ENCODE measurements around the gene ANO3. TPM values are rescaled to one million over a fixed set of nuclear protein-coding genes. Genes with fewer than 3 reads are reported as not detected.

Gene ANO3
- total and polyA plus RNA-seq, 2 donors from 2014 or later, result 0.30 to 1.5 TPM

DNA sequence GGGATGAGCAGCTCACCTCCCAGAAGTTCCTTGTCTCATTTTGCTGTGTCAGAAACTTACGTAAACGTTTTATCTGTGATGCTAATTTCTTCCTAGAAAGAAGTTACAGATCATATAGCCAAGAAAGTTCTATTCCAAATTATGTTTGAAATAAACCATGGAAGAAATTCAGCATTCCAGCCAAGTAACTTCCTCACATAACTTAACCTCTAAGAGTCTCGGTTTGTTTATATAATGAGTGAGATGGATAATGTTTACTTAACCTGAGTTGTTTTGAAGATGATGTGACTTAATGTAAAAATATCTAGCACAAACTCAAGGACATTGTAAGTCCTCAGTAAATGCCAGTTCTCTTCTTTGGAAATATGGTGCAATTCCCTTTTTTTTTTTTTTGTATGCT lies 249.0 kb downstream of the ANO3 start:
- TF ChIP-seq, protein P1, sequence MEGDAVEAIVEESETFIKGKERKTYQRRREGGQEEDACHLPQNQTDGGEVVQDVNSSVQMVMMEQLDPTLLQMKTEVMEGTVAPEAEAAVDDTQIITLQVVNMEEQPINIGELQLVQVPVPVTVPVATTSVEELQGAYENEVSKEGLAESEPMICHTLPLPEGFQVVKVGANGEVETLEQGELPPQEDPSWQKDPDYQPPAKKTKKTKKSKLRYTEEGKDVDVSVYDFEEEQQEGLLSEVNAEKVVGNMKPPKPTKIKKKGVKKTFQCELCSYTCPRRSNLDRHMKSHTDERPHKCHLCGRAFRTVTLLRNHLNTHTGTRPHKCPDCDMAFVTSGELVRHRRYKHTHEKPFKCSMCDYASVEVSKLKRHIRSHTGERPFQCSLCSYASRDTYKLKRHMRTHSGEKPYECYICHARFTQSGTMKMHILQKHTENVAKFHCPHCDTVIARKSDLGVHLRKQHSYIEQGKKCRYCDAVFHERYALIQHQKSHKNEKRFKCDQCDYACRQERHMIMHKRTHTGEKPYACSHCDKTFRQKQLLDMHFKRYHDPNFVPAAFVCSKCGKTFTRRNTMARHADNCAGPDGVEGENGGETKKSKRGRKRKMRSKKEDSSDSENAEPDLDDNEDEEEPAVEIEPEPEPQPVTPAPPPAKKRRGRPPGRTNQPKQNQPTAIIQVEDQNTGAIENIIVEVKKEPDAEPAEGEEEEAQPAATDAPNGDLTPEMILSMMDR (IDR thresholded peaks at IDR 0.05; ENCODE audit: borderline replicate concordance, extremely low read depth, insufficient read depth), result no peak
- no peaks in the 10 kb centered on the region for H3K36me3 ChIP-seq (ENCODE audit: control insufficient read depth in 2 of 3, insufficient read depth in 3 of 3, low read length in 3 of 3)
- H3K27me3 ChIP-seq (ENCODE audit: control insufficient read depth, insufficient read depth, low read length), result no peaks in the 10 kb centered on the region
- H3K4me3 ChIP-seq (ENCODE audit: low read length in 3 of 3), result no peak overlapping the region
- intact Hi-C loops (cut with DNase I), result no loop called here
- no peak for DNase-seq
- no peaks in the 10 kb centered on the region for H3K9me3 ChIP-seq (ENCODE audit: control insufficient read depth in 2 of 3, insufficient read depth in 1 of 3, low read length in 3 of 3)
- H3K27ac ChIP-seq (ENCODE audit: low read depth in 2 of 2, low read length in 2 of 2), result no peak overlapping the region
- no peak overlapping the region for H3K9ac ChIP-seq (ENCODE audit: low read length in 3 of 3)
- H3K4me1 ChIP-seq (ENCODE audit: control insufficient read depth in 2 of 3, insufficient read depth in 2 of 3, low read depth in 1 of 3, low read length in 3 of 3), result no peaks in the 10 kb centered on the region
- FAIRE-seq, result no peak

- intact Hi-C loops (cut with DNase I), result no loop called here
- H3K4me1 ChIP-seq (ENCODE audit: control insufficient read depth in 2 of 3, insufficient read depth in 2 of 3, low read depth in 1 of 3, low read length in 3 of 3), result no peaks in the 10 kb centered on the region
- TF ChIP-seq, protein P1 (IDR thresholded peaks at IDR 0.05; ENCODE audit: borderline replicate concordance, extremely low read depth, insufficient read depth), result no peak
- DNase-seq (no peak), FAIRE-seq (no peak)
- no peak overlapping the region for H3K4me3 ChIP-seq (ENCODE audit: low read length in 3 of 3)
- no peak overlapping the region for H3K27ac ChIP-seq (ENCODE audit: low read depth in 2 of 2, low read length in 2 of 2)
- H3K36me3 ChIP-seq (ENCODE audit: control insufficient read depth in 2 of 3, insufficient read depth in 3 of 3, low read length in 3 of 3), result no peaks in the 10 kb centered on the region
- no peaks in the 10 kb centered on the region for H3K27me3 ChIP-seq (ENCODE audit: control insufficient read depth, insufficient read depth, low read length)
- no peaks in the 10 kb centered on the region for H3K9me3 ChIP-seq (ENCODE audit: control insufficient read depth in 2 of 3, insufficient read depth in 1 of 3, low read length in 3 of 3)
- no peak overlapping the region for H3K9ac ChIP-seq (ENCODE audit: low read length in 3 of 3)
Observed at GRCh38 chr11:26583550-26583949, 251.6 kb downstream of the ANO3 start.

DNA sequence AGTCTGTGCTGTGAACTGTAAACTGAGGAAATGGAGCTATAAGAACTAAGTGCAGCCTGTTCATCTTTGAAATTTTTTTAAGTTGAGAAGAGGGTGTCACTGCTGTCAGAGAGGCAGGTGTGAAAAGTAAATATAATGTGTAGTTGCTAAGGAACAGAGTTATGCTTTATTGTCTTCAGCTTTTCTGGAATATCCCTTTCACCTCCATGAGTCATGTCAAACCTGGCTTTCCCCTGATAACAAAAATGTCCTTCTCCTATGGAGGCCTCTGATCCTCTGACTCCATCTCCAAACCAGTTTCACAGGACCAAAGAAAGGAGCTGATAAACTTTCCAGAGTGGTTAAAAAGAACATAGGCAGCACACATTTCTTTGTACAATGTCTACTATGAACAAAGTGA lies 252.9 kb downstream of the ANO3 start:
- H3K27me3 ChIP-seq (ENCODE audit: control insufficient read depth, insufficient read depth, low read length), result no peaks in the 10 kb centered on the region
- no peak overlapping the region for H3K4me3 ChIP-seq (ENCODE audit: low read length in 3 of 3)
- H3K27ac ChIP-seq (ENCODE audit: low read depth in 2 of 2, low read length in 2 of 2), result no peak overlapping the region
- H3K4me1 ChIP-seq (ENCODE audit: control insufficient read depth in 2 of 3, insufficient read depth in 2 of 3, low read depth in 1 of 3, low read length in 3 of 3), result no peaks in the 10 kb centered on the region
- H3K9ac ChIP-seq (ENCODE audit: low read length in 3 of 3), result no peak overlapping the region
- no peaks in the 10 kb centered on the region for H3K36me3 ChIP-seq (ENCODE audit: control insufficient read depth in 2 of 3, insufficient read depth in 3 of 3, low read length in 3 of 3)
- H3K9me3 ChIP-seq (ENCODE audit: control insufficient read depth in 2 of 3, insufficient read depth in 1 of 3, low read length in 3 of 3), result no peaks in the 10 kb centered on the region
- TF ChIP-seq, protein P1 (IDR thresholded peaks at IDR 0.05; ENCODE audit: borderline replicate concordance, extremely low read depth, insufficient read depth), result no peak
- intact Hi-C loops (cut with DNase I), result no loop called here
- DNase-seq (no peak), FAIRE-seq (no peak)

- Histone ChIP-seq H3K9me3 (ENCODE audit: control insufficient read depth in 2 of 3, insufficient read depth in 1 of 3, low read length in 3 of 3) (no peaks in the 10 kb centered on the region), H3K27me3 (ENCODE audit: control insufficient read depth, insufficient read depth, low read length) (no peaks in the 10 kb centered on the region), H3K27ac (ENCODE audit: low read depth in 2 of 2, low read length in 2 of 2) (no peak overlapping the region), H3K9ac (ENCODE audit: low read length in 3 of 3) (no peak overlapping the region), H3K4me3 (ENCODE audit: low read length in 3 of 3) (no peak overlapping the region), H3K4me1 (ENCODE audit: control insufficient read depth in 2 of 3, insufficient read depth in 2 of 3, low read depth in 1 of 3, low read length in 3 of 3) (no peaks in the 10 kb centered on the region), H3K36me3 (ENCODE audit: control insufficient read depth in 2 of 3, insufficient read depth in 3 of 3, low read length in 3 of 3) (no peaks in the 10 kb centered on the region)
- DNase-seq (no peak), FAIRE-seq (no peak)
- intact Hi-C loops (cut with DNase I), result no loop called here
- TF ChIP-seq, protein P1 (IDR thresholded peaks at IDR 0.05; ENCODE audit: borderline replicate concordance, extremely low read depth, insufficient read depth), result no peak
Observed at GRCh38 chr11:26587073-26587472, 255.1 kb downstream of the ANO3 start.
